NB4 (cell line): Measurements from ENCODE around the gene TMEM17.

Experiments
- CTCF ChIP-seq: IDR thresholded peaks from one replicate; pipeline ENCODE4 v1.5.1; 2012; ENCODE audit warnings: low read depth, low read length
- MAX ChIP-seq: IDR thresholded peaks from 2 replicates; pipeline ENCODE4 v1.6.1; 2011; ENCODE audit warnings: low read depth, low read length
- POLR2A ChIP-seq: IDR thresholded peaks from 2 replicates; pipeline ENCODE4 v1.6.1; 2011; ENCODE audit warnings: mild to moderate bottlenecking; ENCODE audit not compliant: insufficient read length; ENCODE audit errors: extremely low read depth

- no peak for TF ChIP-seq POLR2A
- TF ChIP-seq MAX = no peak
- TF ChIP-seq CTCF = no peak
These were observed 23.8 kb upstream of the TMEM17 start for GRCh38 chr2:62529758-62530157.
